GM19351 (cell line): ENCODE data around the gene OGA.

Source experiments
- ATAC-seq: cut with Tn5 transposase; IDR thresholded peaks from one replicate; pipeline ENCODE4 v1.9.1; 2021; ENCODE audit warnings: mild to moderate bottlenecking, moderate library complexity; ENCODE audit not compliant: unreplicated experiment

OGA gene

GRCh38 chr10:101776161-101776817 is 42.0 kb downstream of the OGA start:
- no peak for ATAC-seq

GRCh38 chr10:101775273-101776160 is 42.7 kb downstream of the OGA start, which contains the start of gene FGF8:
Gene FGF8 (minus strand): TSS chr10:101776114. CDS start chr10:101775900, 214 bp downstream.
- ATAC-seq, result no peak

- no peak for ATAC-seq
These were observed 43.5 kb downstream of the OGA start for GRCh38 chr10:101774589-101775272.

- ATAC-seq, result no peak
These were observed 44.2 kb downstream of the OGA start for GRCh38 chr10:101773923-101774588.

GRCh38 chr10:101772895-101773761 is 45.1 kb downstream of the OGA start:
- no peak for ATAC-seq

- ATAC-seq, result no peak
These were observed 46.0 kb downstream of the OGA start for GRCh38 chr10:101772017-101772894.

GRCh38 chr10:101771380-101771779 is 46.9 kb downstream of the OGA start:
- ATAC-seq, result no peak

GRCh38 chr10:101770331-101771215 is 47.7 kb downstream of the OGA start:
- no peak for ATAC-seq

GRCh38 chr10:101769541-101770180 is 48.6 kb downstream of the OGA start:
- no peak for ATAC-seq

GRCh38 chr10:101768791-101769170 is 49.5 kb downstream of the OGA start:
- ATAC-seq, result no peak

GRCh38 chr10:101767966-101768790 is 50.1 kb downstream of the OGA start:
- no peak for ATAC-seq

GRCh38 chr10:101767600-101767945 is 50.7 kb downstream of the OGA start:
- no peak for ATAC-seq

GRCh38 chr10:101766753-101767599 is 51.3 kb downstream of the OGA start:
- no peak for ATAC-seq

- no peak for ATAC-seq
These were observed 51.9 kb downstream of the OGA start for GRCh38 chr10:101766306-101766705.

GRCh38 chr10:101763141-101763846 is 55.0 kb downstream of the OGA start:
- no peak for ATAC-seq
